GM15510 (cell line): ENCODE data around the gene TOP3B.

ENCODE experiments used
- POLR2A ChIP-seq: IDR thresholded peaks from 3 replicates; pipeline ENCODE4 v1.6.1; 2011; ENCODE audit warnings: borderline replicate concordance; ENCODE audit not compliant: insufficient read length; ENCODE audit errors: extremely low read depth

Gene TOP3B

DNA sequence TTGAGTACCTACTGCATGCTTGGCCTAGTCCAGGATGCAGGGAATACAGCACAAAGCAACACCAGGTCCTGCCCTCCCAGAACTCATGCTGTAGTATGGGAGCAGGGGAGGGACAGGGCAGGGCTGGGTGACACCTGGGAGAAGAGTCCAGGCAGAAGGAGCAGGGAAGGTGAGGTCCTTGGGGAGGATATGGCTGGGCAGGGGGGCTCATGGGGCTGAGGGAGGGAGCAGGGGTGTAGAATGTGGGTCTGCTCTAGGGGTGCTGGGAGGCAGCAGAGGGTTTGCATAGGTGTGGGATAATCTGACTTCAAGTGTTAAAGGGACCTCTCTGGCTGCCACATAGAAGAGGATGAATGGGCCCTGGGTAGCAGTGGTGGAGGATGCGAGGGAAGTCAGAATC lies 4.8 kb downstream of the TOP3B start:
- no peak for TF ChIP-seq POLR2A

- TF ChIP-seq POLR2A = no peak
These were observed 6.7 kb downstream of the TOP3B start for GRCh38 chr22:21975854-21976345.

DNA sequence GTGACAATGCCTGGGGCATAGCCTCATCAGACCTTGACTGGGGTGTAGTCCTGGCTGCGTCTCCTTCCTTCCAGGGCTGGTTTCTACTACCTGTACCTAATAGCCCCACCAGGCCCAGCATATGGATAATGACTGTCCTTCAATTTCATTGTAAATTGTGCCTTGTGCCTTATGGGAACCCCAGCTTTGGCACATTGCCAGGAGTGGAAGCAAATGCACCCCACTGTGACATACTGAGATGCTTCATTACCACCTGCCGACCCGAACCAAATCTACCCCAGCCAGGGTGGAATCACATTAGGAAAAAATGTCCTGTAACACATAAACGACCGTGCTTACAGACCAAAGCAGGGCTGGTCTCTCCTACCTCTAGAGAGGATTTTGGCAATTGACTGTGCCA lies 7.3 kb downstream of the TOP3B start:
- TF ChIP-seq POLR2A = no peak

GRCh38 chr22:21974058-21974649 lies 8.4 kb downstream of the TOP3B start:
- TF ChIP-seq POLR2A = no peak

DNA sequence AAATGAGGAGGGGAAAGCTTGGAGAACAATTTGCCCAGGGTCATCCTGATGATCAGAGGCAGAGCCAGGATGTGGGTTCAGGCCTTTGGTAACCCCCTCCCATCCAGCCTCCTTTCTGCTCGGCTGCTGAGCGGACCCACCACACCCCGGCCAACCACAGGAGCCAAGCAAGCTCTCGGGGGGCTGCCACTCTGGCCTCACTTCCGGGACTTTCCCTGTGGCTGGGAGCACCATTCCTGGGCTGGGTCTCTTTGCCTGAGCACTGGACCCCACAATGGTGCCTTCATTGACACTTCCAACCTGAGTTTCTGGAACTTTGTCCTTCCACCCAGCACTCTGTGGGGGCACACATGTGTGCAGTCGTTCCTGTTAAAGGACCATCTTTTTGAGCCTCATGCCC lies 9.8 kb downstream of the TOP3B start:
- no peak for TF ChIP-seq POLR2A

GRCh38 chr22:21972293-21972779 lies 10.3 kb downstream of the TOP3B start:
- no peak for TF ChIP-seq POLR2A

DNA sequence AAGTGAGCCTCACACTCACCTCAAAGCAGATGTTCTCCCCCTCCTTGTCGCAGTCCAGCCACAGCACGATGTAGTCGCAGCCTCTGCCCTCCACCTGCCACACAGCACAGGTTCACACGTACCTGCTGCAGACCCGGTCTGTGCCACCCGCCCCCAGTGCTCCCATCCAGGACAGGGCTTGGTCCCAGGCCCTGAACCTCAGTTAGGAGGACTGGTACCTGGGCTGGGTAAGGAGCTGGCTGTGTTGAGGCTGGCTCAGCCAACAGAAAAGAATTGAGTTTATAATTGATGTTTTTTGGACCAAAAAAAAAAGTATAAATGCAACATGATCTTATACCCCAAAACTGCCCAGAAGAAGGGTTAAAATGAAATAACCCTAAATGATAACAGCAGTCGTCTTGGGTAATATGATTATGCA lies 10.7 kb downstream of the TOP3B start:
- TF ChIP-seq POLR2A = no peak

DNA sequence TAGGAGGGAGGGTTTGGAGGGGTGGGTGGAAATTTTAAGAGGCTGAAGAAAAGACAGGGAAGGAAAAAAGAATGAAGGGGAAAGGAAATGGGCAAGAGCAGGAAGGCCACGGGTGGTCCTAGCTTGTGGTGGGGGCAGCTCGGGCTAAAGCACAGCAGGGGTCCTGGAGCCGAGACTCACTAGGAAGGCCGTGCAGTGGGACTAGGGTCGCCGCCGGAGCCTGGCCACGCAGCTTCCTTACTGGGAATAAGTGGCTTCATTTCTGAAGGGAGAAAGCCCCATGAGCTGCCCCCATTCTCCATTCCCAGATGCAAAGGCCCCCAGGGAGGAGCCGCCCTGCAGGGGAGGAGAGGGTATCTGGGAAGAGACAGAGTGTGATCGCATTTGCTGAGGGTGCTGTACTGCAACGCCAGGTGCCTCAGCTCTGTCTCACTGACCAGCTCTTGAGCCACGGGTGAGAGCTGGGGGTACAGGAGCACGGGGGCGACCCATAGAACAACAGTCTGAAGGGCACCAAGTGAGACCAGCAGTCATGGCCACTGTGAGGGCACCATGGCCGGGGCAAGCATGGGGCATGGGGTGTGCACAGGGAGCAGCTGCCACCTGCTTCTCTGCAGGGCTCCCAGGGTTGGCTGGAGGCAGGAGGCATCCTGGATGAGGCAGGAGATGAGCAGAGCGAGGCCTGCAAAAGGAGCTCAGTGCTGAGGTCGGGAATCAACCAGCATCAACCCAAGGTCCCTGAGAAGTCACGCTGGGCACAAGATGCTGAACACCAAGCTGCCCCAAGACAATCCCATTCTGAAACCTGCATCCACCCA lies 11.6 kb downstream of the TOP3B start:
- no peak for TF ChIP-seq POLR2A

DNA sequence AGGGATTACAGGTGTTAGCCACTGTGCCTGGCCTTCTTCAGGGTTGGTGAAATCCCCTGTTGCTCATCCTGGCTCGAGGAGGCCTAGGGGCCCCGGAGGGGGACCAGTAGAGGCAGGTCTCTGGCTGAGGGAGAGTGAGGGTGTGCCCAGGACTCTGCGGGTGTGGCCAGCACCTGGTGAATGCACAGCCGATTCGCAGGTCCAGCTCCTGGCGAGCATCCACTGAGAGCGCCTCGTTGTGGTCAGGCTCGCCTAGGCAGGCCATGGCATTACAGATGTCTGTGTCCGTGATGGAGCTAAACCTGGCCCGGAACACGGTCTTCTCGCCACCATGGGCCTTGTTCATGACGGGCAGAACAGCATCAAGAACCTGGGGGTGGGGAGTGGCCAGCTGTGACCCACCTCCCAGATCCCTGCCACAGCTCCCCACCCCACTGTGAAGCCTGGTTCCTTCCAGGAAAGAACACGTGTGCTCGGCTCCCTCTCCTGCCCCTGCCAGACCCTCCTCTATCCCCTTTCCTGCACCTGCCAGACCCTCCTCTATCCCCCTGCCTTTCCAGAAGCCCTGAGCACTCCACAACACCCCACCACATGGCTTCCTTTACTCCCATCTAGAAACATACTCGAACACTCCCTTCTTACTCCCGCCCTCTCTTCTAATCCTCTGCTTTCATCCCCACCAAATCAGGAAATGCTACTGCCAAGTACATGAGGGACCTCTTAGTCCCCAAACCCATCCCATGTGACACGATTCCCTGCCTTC lies 12.4 kb downstream of the TOP3B start:
- TF ChIP-seq POLR2A = no peak

- TF ChIP-seq POLR2A = no peak
These were observed 14.0 kb downstream of the TOP3B start for GRCh38 chr22:21968452-21969129.

DNA sequence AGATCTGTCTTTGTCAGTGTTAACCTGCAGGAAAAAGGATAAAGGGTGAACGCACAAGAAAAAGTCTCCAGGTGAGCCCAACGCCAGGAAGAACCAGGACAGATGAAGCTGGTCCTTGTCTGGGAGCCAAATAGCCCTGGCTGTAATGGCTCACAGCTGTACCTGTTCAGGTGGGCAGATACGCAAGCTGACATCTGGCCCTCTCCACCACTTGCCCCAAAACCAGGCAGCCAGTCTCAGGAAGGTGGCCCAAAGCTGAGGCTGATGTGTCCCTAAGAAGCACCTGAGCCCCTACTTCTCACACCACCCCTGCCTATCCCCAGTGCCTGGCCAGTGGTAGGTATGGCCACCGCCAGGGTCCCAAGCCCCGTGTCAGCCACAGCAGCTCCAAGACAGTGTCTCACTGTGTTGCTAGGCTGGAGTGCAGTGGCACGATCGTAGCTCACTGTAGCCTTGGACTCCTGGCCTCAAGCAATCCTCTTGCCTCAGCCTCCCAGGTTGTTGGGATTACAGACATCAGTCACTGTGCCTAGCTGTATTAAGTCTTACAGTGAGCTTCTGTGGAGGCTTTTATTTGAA lies 14.8 kb downstream of the TOP3B start:
- TF ChIP-seq POLR2A = no peak

DNA sequence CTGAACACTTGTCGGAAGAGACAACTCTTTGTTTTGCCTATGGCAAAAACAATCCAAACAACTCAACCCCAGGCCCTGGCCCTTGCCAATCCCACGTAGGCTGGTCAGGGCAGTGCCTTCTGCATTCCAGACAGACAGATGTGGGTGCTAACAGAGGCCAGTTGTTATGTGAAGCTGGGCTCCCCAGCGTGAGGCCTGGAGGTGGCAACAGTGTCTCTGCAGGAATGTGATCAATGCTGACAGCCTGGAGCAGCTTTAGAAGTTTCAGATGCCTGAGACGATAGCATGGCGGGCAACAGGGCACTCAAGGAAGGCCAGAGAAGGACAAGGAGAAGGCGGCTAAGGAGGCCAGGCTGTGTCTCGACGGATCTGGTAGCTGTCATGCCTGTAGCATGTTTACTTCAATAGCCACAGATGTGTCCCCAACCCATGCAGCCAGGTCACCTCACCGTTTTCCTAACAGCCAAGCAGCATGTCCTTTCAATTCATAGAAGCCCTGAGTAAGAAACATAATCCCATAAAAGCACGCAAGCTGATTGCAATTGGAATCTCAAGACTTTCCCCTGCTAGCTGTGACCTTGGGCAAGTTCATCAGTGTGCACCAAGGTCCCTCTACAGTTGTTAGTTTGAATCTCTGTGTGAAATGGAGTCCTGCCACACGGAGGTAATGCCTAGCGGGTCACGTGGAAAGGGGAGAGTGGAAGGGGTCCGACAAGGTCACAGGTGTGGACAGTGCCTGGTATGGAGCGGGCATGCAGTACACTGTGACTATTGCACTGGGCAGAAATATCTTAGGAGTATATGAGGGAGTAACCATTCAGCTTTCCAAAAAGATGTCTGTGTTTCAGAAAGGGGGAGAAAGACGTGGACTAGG lies 15.7 kb downstream of the TOP3B start:
- TF ChIP-seq POLR2A = no peak

- TF ChIP-seq POLR2A = no peak
These were observed 16.8 kb downstream of the TOP3B start for GRCh38 chr22:21965762-21966288.

DNA sequence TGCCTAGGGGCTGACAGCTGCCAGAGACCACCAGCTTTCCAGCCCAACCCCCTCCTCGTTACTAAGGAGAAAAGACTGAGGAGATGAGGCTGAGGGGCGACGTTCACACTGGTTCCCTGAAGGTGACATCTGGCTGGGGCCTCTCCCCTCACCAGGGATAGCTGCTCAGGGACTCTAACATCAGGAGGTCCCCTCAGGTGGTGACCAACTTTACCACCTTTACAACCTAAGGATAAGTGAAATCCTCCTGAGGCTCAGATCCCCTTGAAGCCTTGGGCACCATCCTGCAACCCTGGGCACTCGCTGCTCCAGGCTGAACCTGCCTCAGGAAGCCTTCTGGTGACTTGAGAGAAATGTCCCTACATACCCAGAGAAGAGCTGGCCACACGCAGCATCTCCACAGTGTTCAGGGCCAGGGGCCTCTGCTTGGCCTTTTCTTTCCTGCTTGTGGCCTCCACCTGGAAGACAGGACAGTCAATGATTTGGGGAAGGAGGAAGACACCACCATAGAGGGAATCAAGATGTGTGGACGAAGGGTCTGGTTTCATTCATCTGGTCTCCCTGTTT lies 17.6 kb downstream of the TOP3B start:
- TF ChIP-seq POLR2A = no peak

GRCh38 chr22:21964234-21964633 lies 18.4 kb downstream of the TOP3B start:
- no peak for TF ChIP-seq POLR2A
